ENCODE results near the gene HPDL. TPM values are rescaled to one million over a fixed set of nuclear protein-coding genes. Genes with fewer than 3 reads are reported as not detected.
A peak's percentile ranks its signal among the peaks of the same experiment; 100 is the strongest.

HPDL gene
- total and polyA plus RNA-seq, 10 of the 15 experiments (the other 5 are each of a cell fraction or from before 2014, with no cell fraction given) = 1.3 to 75.5 (median 31.8) TPM

GRCh38 chr1:45365051-45365450 lies 38.4 kb downstream of the HPDL start (continued):
- TF ChIP-seq BCL11A (IDR thresholded peaks at IDR 0.05; ENCODE audit: low read depth, low read length) (peak; percentile 79), SMAD5 (IDR thresholded peaks at IDR 0.05; ENCODE audit: low read depth) (no peak), ZNF592 (IDR thresholded peaks at IDR 0.05) (no peak), RUNX3 (IDR thresholded peaks at IDR 0.05; ENCODE audit: low read length) (peak; percentile 86), IKZF1 (conservative IDR thresholded peaks at IDR 0.05) (peak; percentile 46; the same call in 1 of the 2 replicates), GATAD2B (conservative IDR thresholded peaks at IDR 0.05; ENCODE audit: low read depth) (no peak), YBX1 (IDR thresholded peaks at IDR 0.05) (no peak), MTA2 (IDR thresholded peaks at IDR 0.05; ENCODE audit: low read depth) (peak; percentile 83), MEF2B (IDR thresholded peaks at IDR 0.05; ENCODE audit: partially characterized antibody, poor library complexity, severe bottlenecking) (no peak), NKRF (conservative IDR thresholded peaks at IDR 0.05) (no peak), PBX3 (IDR thresholded peaks at IDR 0.05; ENCODE audit: insufficient replicate concordance, low read depth, low read length) (no peak), PRDM15 (CRISPR knock-in tag; IDR thresholded peaks at IDR 0.05) (no peak), FOXK2 (IDR thresholded peaks at IDR 0.05) (no peak), ZBTB11 (CRISPR knock-in tag; IDR thresholded peaks at IDR 0.05) (no peak), SPI1 (IDR thresholded peaks at IDR 0.05; ENCODE audit: borderline replicate concordance, insufficient read depth, low read depth, low read length) (peak; percentile 72; the same call in 1 of the 2 replicates), ZZZ3 (IDR thresholded peaks at IDR 0.05; ENCODE audit: control insufficient read depth, insufficient read length, low read depth) (no peak)
